IMR-90 (cell line): ENCODE results near the gene TNNI3K.

Source experiments
- CEBPB ChIP-seq: IDR thresholded peaks from 2 replicates; pipeline ENCODE4 v1.6.1; 2012; ENCODE audit warnings: low read depth, low read length, improper control_type of control experiment
- CTCF ChIP-seq: conservative IDR thresholded peaks from 2 replicates; pipeline ENCODE4 v1.5.1; 2012; ENCODE audit warnings: mild to moderate bottlenecking, low read depth, low read length, improper control_type of control experiment
- FOS ChIP-seq: fragments of 150-350 bp; IDR thresholded peaks from 2 replicates; pipeline ENCODE4 v1.6.1; 2016; ENCODE audit warnings: low read depth, low read length
- MAFK ChIP-seq: IDR thresholded peaks from 2 replicates; pipeline ENCODE4 v1.6.1; 2012; ENCODE audit warnings: low read depth, low read length, improper control_type of control experiment
- MAZ ChIP-seq: IDR thresholded peaks from 2 replicates; pipeline ENCODE4 v1.6.1; 2012; ENCODE audit warnings: low read depth, mild to moderate bottlenecking, low read length, improper control_type of control experiment, moderate library complexity, borderline replicate concordance
- MXI1 ChIP-seq: IDR thresholded peaks from 2 replicates; pipeline ENCODE4 v1.6.1; 2012; ENCODE audit warnings: low read depth, mild to moderate bottlenecking, low read length, moderate library complexity, borderline replicate concordance
- POLR2A ChIP-seq: IDR thresholded peaks from 2 replicates; pipeline ENCODE4 v1.6.1; 2012; ENCODE audit warnings: mild to moderate bottlenecking, low read depth, low read length
- RAD21 ChIP-seq: IDR thresholded peaks from 2 replicates; pipeline ENCODE4 v1.6.1; 2012; ENCODE audit warnings: low read length, improper control_type of control experiment
- RFX5 ChIP-seq: IDR thresholded peaks from 2 replicates; pipeline ENCODE4 v1.8.0; 2012; ENCODE audit warnings: low read depth, mild to moderate bottlenecking, low read length, moderate library complexity
- SMC3 ChIP-seq: fragments of 150-350 bp; IDR thresholded peaks from 2 replicates; pipeline ENCODE4 v1.6.1; 2016; ENCODE audit warnings: low read depth, mild to moderate bottlenecking, antibody characterized with exemption, low read length, moderate library complexity
- USF2 ChIP-seq: fragments of 150-350 bp; IDR thresholded peaks from 2 replicates; pipeline ENCODE4 v1.6.1; 2017; ENCODE audit warnings: mild to moderate bottlenecking, antibody characterized with exemption, low read length, low read depth

- TF ChIP-seq RAD21 (no peak), CTCF (no peak), POLR2A (no peak), CEBPB (peak; percentile 74), RFX5 (no peak), SMC3 (no peak), MAZ (no peak), USF2 (no peak), MXI1 (no peak), MAFK (no peak), FOS (peak; percentile 64; the same call in 1 of the 2 replicates)
Measured at GRCh38 chr1:74463333-74463988, 228.3 kb downstream of the TNNI3K start.
